ENCODE measurements around the gene IFNA13. TPM values are rescaled to one million over a fixed set of nuclear protein-coding genes. Genes with fewer than 3 reads are reported as not detected.
A peak's percentile ranks its signal among the peaks of the same experiment; 100 is the strongest.

The IFNA13 gene
- total and polyA plus RNA-seq, 9 donors: 0.04 TPM; not detected in 8

DNA sequence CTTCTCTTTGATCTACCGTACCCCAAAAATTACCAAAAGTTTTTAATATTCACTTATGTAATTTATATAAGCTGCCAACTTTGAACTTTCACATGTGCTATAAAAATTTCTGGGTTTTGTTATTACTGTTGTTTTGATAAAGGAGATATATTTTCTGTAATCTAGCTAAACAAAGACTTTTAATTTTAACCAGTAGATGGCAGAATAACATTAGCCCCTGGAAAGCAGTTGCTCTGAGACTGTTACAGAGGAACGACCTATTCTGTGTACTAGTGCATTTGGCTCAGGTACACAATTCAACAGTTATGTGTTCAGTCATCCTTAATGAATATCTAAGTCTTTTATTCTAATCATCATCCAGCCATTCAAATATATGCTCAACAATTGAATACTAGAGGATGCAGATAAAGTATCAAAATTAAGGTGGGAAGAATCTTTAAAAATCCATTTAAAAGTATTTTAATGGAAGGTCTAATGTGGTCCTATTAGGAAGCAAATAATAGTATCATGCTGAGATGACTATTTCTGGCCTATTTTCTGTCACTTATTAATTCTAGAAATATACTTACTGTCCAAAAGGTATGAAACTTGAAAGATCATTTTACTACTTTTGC, 41.2 kb downstream of the IFNA13 start:
- Histone ChIP-seq H3K9me3 (replicated peaks; ENCODE audit: control insufficient read depth, low read depth, low read length) (no peaks in the 10 kb centered on the region), H3K27ac (ENCODE audit: low read length) (no peak overlapping the region), H3K27me3 (ENCODE audit: control insufficient read depth, insufficient read depth, low read length) (no peaks in the 10 kb centered on the region), H3K4me1 (ENCODE audit: control insufficient read depth, insufficient read depth, low read length) (peaks cover 1% of the 10 kb centered on the region), H3K36me3 (ENCODE audit: control insufficient read depth, insufficient read depth, low read length) (peaks cover 10% of the 10 kb centered on the region), H3K4me3 (ENCODE audit: low read length) (no peak overlapping the region)
- no CpG with 5 or more reads among the region's 2 CpGs for WGBS (ENCODE audit: insufficient coverage)
- peak; percentile 48 for DNase-seq

DNA sequence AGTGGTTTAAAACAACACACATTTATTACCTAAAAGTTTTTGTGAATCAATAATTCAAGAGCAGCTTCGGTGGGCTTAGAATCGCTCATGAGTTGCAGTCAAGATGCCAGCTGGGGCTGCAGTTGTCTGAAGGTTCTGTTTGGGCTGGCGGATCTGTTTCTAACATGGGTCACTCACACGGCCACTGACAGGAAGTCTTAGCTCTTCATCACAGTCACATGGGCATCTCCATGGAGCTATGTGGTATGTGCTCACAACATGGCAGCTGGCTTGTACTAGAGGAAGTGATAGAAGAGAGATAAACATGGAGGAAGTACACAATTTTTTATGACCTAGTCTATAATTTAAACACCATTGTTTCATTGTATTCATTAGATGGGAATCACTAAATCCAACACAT, 43.8 kb downstream of the IFNA13 start:
- no peak for DNase-seq
- peaks cover 12% of the 10 kb centered on the region for H3K36me3 ChIP-seq (ENCODE audit: control insufficient read depth, insufficient read depth, low read length)
- H3K4me3 ChIP-seq (ENCODE audit: low read length): no peak overlapping the region
- H3K4me1 ChIP-seq (ENCODE audit: control insufficient read depth, insufficient read depth, low read length): no peaks in the 10 kb centered on the region
- H3K27me3 ChIP-seq (ENCODE audit: control insufficient read depth, insufficient read depth, low read length): no peaks in the 10 kb centered on the region
- no peak overlapping the region for H3K27ac ChIP-seq (ENCODE audit: low read length)
- H3K9me3 ChIP-seq (replicated peaks; ENCODE audit: control insufficient read depth, low read depth, low read length): no peaks in the 10 kb centered on the region
- no CpG with 5 or more reads among the region's 4 CpGs for WGBS (ENCODE audit: insufficient coverage)

DNA sequence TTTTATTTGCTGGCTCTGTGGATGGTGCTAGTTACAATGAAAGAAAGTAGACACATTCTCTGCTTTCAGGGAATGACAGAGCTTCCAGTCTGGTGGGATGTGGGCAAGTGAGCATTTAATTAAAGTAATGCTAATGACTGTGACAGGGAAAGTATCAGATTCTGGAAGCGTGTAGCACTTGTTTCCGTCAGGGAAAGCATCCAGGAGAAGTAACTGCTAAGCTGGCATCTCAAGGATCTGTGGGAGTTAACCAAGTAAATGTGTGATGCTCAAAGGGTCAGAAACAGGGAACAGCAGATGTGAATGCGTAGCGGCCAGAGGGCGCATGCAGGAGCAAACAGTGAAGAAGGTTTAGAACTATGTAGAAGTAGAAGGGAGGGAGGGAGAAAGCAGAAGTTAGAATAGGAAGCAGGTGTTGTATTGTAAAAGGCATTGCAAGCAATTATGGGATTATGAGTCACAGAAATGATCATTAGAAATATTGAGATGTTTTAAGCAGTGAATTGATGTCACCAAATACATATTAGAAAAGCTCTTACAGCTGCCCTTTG, 44.9 kb downstream of the IFNA13 start:
- no peak overlapping the region for H3K4me3 ChIP-seq (ENCODE audit: low read length)
- no peak for DNase-seq
- no peaks in the 10 kb centered on the region for H3K4me1 ChIP-seq (ENCODE audit: control insufficient read depth, insufficient read depth, low read length)
- no peaks in the 10 kb centered on the region for H3K27me3 ChIP-seq (ENCODE audit: control insufficient read depth, insufficient read depth, low read length)
- no peak overlapping the region for H3K27ac ChIP-seq (ENCODE audit: low read length)
- H3K9me3 ChIP-seq (replicated peaks; ENCODE audit: control insufficient read depth, low read depth, low read length): no peaks in the 10 kb centered on the region
- H3K36me3 ChIP-seq (ENCODE audit: control insufficient read depth, insufficient read depth, low read length): peaks cover 12% of the 10 kb centered on the region
- 75% methylated on average over 5 of the region's 5 CpGs for WGBS (ENCODE audit: insufficient coverage)

DNA sequence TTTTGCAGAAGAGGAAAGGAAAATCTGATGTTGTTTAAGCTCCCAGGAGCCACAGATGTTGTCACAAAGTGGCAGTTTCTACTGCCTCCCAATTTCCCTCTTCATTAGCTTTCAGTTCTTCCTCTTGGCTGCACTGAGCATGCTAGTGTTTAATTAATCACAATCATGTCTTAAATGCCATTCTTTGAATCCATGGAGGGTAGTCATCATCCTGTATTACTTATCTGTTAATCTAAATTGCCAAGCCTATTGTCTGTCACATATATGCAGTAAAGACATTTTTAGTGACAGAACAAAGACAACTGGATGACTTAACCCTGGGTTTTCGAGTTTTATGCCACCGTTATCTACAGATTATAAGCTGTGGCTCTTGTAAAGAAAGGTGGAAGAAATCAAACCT, 47.4 kb downstream of the IFNA13 start:
- WGBS (ENCODE audit: insufficient coverage): no CpG with 5 or more reads among the region's 2 CpGs
- Histone ChIP-seq H3K4me1 (ENCODE audit: control insufficient read depth, insufficient read depth, low read length) (no peaks in the 10 kb centered on the region), H3K27me3 (ENCODE audit: control insufficient read depth, insufficient read depth, low read length) (no peaks in the 10 kb centered on the region), H3K4me3 (ENCODE audit: low read length) (no peak overlapping the region), H3K36me3 (ENCODE audit: control insufficient read depth, insufficient read depth, low read length) (peaks cover 12% of the 10 kb centered on the region), H3K27ac (ENCODE audit: low read length) (no peak overlapping the region), H3K9me3 (replicated peaks; ENCODE audit: control insufficient read depth, low read depth, low read length) (no peaks in the 10 kb centered on the region)
- DNase-seq: no peak

DNA sequence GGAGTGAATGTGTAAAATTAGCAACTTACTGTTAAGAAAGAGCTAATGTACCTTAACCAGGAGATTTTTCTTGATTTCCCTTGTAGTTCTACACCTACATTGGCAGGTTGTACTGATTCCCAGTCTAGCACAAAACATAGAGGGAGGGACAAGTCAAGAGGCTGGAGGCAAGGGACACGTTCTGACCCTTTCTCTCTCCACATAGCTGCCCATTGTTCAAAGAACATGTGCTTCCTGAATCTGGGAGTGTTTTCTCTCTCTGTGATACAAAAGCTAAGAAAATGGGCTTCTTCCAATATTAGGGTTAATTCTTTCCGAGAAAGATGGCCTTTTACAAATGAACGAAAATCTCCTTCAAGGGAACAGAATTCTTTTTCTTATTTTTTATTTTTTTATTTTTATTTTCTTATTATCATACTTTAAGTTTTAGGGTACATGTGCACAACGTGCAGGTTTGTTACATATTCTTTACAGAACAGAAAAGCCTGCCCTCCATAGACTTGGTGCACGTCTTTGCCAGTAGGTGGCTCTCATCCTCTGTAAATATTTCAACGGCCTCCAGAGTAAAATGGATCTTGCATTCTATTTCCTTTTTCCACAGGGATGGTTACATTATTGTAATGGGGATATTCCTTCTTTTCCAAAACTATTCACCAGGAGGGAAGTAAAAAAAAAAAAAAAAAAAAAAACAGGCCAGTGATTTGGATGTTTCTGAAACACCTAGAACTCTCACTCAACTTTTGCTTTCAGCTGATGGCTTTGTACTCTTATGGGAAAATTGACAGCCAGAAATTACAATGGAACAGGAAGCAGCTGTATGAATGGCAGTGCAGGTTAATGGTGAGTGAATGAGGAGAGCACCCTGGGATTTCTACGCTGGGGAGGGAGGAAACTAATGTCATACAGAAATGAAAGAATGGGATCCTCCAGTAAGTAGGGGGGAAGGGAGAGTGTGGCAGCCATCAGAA, 49.6 kb downstream of the IFNA13 start:
- no peak overlapping the region for H3K27ac ChIP-seq (ENCODE audit: low read length)
- H3K9me3 ChIP-seq (replicated peaks; ENCODE audit: control insufficient read depth, low read depth, low read length): no peaks in the 10 kb centered on the region
- H3K4me3 ChIP-seq (ENCODE audit: low read length): no peak overlapping the region
- H3K36me3 ChIP-seq (ENCODE audit: control insufficient read depth, insufficient read depth, low read length): peaks cover 8% of the 10 kb centered on the region
- DNase-seq: peak; percentile 69
- 57% methylated on average over 1 of the region's 7 CpGs for WGBS (ENCODE audit: insufficient coverage)
- no peaks in the 10 kb centered on the region for H3K27me3 ChIP-seq (ENCODE audit: control insufficient read depth, insufficient read depth, low read length)
- H3K4me1 ChIP-seq (ENCODE audit: control insufficient read depth, insufficient read depth, low read length): no peaks in the 10 kb centered on the region

Other genes with a start within 250 kb of the IFNA13 start
- gene IFNW1, start 226.2 kb downstream of the IFNA13 start, total RNA-seq: not detected
- gene IFNW1, start 226.2 kb downstream of the IFNA13 start, polyA plus RNA-seq (ENCODE audit: insufficient read depth in 1 of 8, insufficient read length in 8 of 8, low replicate concordance in 1 of 8): not detected
- gene IFNA21, start 201.4 kb downstream of the IFNA13 start, total RNA-seq: not detected
- gene IFNA21, start 201.4 kb downstream of the IFNA13 start, polyA plus RNA-seq (ENCODE audit: insufficient read depth in 1 of 8, insufficient read length in 8 of 8, low replicate concordance in 1 of 8): not detected
- gene IFNA4, start 180.5 kb downstream of the IFNA13 start, total RNA-seq: not detected
- not detected for gene IFNA4, start 180.5 kb downstream of the IFNA13 start, polyA plus RNA-seq (ENCODE audit: insufficient read depth in 1 of 8, insufficient read length in 8 of 8, low replicate concordance in 1 of 8)
- not detected for gene IFNA7, start 165.9 kb downstream of the IFNA13 start, total RNA-seq
- gene IFNA7, start 165.9 kb downstream of the IFNA13 start, polyA plus RNA-seq (ENCODE audit: insufficient read depth in 1 of 8, insufficient read length in 8 of 8, low replicate concordance in 1 of 8): not detected
- gene IFNA10, start 160.9 kb downstream of the IFNA13 start, total RNA-seq: not detected
- not detected for gene IFNA10, start 160.9 kb downstream of the IFNA13 start, polyA plus RNA-seq (ENCODE audit: insufficient read depth in 1 of 8, insufficient read length in 8 of 8, low replicate concordance in 1 of 8)
- gene IFNA16, start 150.7 kb downstream of the IFNA13 start, total RNA-seq: not detected
- not detected for gene IFNA16, start 150.7 kb downstream of the IFNA13 start, polyA plus RNA-seq (ENCODE audit: insufficient read depth in 1 of 8, insufficient read length in 8 of 8, low replicate concordance in 1 of 8)
- not detected for gene IFNA17, start 139.8 kb downstream of the IFNA13 start, total RNA-seq
- gene IFNA17, start 139.8 kb downstream of the IFNA13 start, polyA plus RNA-seq (ENCODE audit: insufficient read depth in 1 of 8, insufficient read length in 8 of 8, low replicate concordance in 1 of 8): not detected
- not detected for gene IFNA14, start 128.1 kb downstream of the IFNA13 start, total RNA-seq
- not detected for gene IFNA14, start 128.1 kb downstream of the IFNA13 start, polyA plus RNA-seq (ENCODE audit: insufficient read depth in 1 of 8, insufficient read length in 8 of 8, low replicate concordance in 1 of 8)
- gene IFNA5, start 62.7 kb downstream of the IFNA13 start, total RNA-seq: not detected
- gene IFNA5, start 62.7 kb downstream of the IFNA13 start, polyA plus RNA-seq (ENCODE audit: insufficient read depth in 1 of 8, insufficient read length in 8 of 8, low replicate concordance in 1 of 8): not detected
- gene KLHL9, start 32.7 kb downstream of the IFNA13 start, total RNA-seq: 22.5 TPM
- 10 to 100 TPM; 16.8 to 31.6 (median 21.5) TPM for gene KLHL9, start 32.7 kb downstream of the IFNA13 start, polyA plus RNA-seq (ENCODE audit: insufficient read depth in 1 of 8, insufficient read length in 8 of 8, low replicate concordance in 1 of 8)
- not detected for gene IFNA6, start 17.2 kb downstream of the IFNA13 start, total RNA-seq
- gene IFNA6, start 17.2 kb downstream of the IFNA13 start, polyA plus RNA-seq (ENCODE audit: insufficient read depth in 1 of 8, insufficient read length in 8 of 8, low replicate concordance in 1 of 8): under 1 TPM in 2 of 8 donors, not detected in 6; 0.16 to 0.29 TPM
- gene IFNA2, start 17.3 kb upstream of the IFNA13 start, total RNA-seq: 0.09 TPM
- gene IFNA2, start 17.3 kb upstream of the IFNA13 start, polyA plus RNA-seq (ENCODE audit: insufficient read depth in 1 of 8, insufficient read length in 8 of 8, low replicate concordance in 1 of 8): not detected
- not detected for gene IFNA8, start 41.1 kb upstream of the IFNA13 start, total RNA-seq
- not detected for gene IFNA8, start 41.1 kb upstream of the IFNA13 start, polyA plus RNA-seq (ENCODE audit: insufficient read depth in 1 of 8, insufficient read length in 8 of 8, low replicate concordance in 1 of 8)
- gene IFNA1, start 72.4 kb upstream of the IFNA13 start, total RNA-seq: not detected
- not detected for gene IFNA1, start 72.4 kb upstream of the IFNA13 start, polyA plus RNA-seq (ENCODE audit: insufficient read depth in 1 of 8, insufficient read length in 8 of 8, low replicate concordance in 1 of 8)
- not detected for gene IFNE, start 114.3 kb upstream of the IFNA13 start, total RNA-seq
- gene IFNE, start 114.3 kb upstream of the IFNA13 start, polyA plus RNA-seq (ENCODE audit: insufficient read depth in 1 of 8, insufficient read length in 8 of 8, low replicate concordance in 1 of 8): not detected

Data from muscle of leg (tissue), 11 donors.